Fibroblast of lung (primary cell): ENCODE results near the gene GCM1. TPM values are rescaled to one million over a fixed set of nuclear protein-coding genes. Genes with fewer than 3 reads are reported as not detected.
A peak's percentile ranks its signal among the peaks of the same experiment; 100 is the strongest.

Experiments used
- DNase-seq, 2 donors: peaks; one replicate each; pipeline versions ENCODE4 v3.0.0 to v3.0.0-alpha.2; 2010; ENCODE audit warnings: low read depth in 2 of 2
- H2AFZ ChIP-seq: 2 replicates; pipeline ENCODE4 v1.5.1; 2012; ENCODE audit warnings: low read length, control low read depth, inconsistent platforms
- H3K27ac ChIP-seq: 2 replicates; pipeline ENCODE4 v1.5.1; 2011; ENCODE audit warnings: low read length, control low read depth; ENCODE audit not compliant: insufficient read depth
- H3K27me3 ChIP-seq: 2 replicates; pipeline ENCODE4 v1.5.1; 2011; ENCODE audit warnings: mild to moderate bottlenecking, low read length; ENCODE audit not compliant: control insufficient read depth, insufficient read depth
- H3K36me3 ChIP-seq: 2 replicates; pipeline ENCODE4 v1.5.1; 2011; ENCODE audit warnings: low read length; ENCODE audit not compliant: control insufficient read depth, insufficient read depth
- H3K4me1 ChIP-seq: 2 replicates; pipeline ENCODE4 v1.5.1; 2011; ENCODE audit warnings: low read length; ENCODE audit not compliant: control insufficient read depth, insufficient read depth; ENCODE audit errors: extremely low read depth
- H3K4me2 ChIP-seq: 2 replicates; pipeline ENCODE4 v1.5.1; 2011; ENCODE audit warnings: low read length, control low read depth; ENCODE audit not compliant: insufficient read depth; ENCODE audit errors: extremely low read depth
- H3K4me3 ChIP-seq, 4 experiments: fragments of 200-600 bp in 1 of 4; sonication (generic) in 1 of 4; replicated peaks in 1 of 4; 2 replicates each; pipeline ENCODE4 v1.5.1; 2011 to 2016; ENCODE audit warnings: low read length in 4 of 4, low read depth in 3 of 4, mild to moderate bottlenecking in 3 of 4, control low read depth in 2 of 4, inconsistent platforms in 1 of 4, mixed read lengths in 1 of 4; ENCODE audit not compliant: insufficient read depth in 1 of 4; ENCODE audit errors: control extremely low read depth in 1 of 4
- H3K79me2 ChIP-seq: 2 replicates; pipeline ENCODE4 v1.5.1; 2012; ENCODE audit warnings: mild to moderate bottlenecking, low read length, inconsistent platforms; ENCODE audit not compliant: control insufficient read depth, insufficient read depth
- H3K9ac ChIP-seq: 2 replicates; pipeline ENCODE4 v1.5.1; 2011; ENCODE audit warnings: mild to moderate bottlenecking, low read length, control low read depth; ENCODE audit not compliant: insufficient read depth
- H3K9me3 ChIP-seq: 2 replicates; pipeline ENCODE4 v1.5.1; 2012; ENCODE audit warnings: low read depth, low read length; ENCODE audit not compliant: control insufficient read depth, insufficient read depth
- H4K20me1 ChIP-seq: 2 replicates; pipeline ENCODE4 v1.5.1; 2011; ENCODE audit warnings: low read length; ENCODE audit not compliant: control insufficient read depth, insufficient read depth; ENCODE audit errors: extremely low read depth
- EZH2 ChIP-seq: IDR thresholded peaks from 2 replicates; pipeline ENCODE4 v1.5.1; 2012; ENCODE audit warnings: low read length, control low read depth, mild to moderate bottlenecking; ENCODE audit errors: missing control alignments
- polyA plus RNA-seq, 2 donors: library from polyadenylated mRNA; depleted of rRNA in 1 of 2; stranded (reverse) in 1 of 2; unstranded in 1 of 2; fragments of >200 nt; gene quantifications; 2 replicates each; pipeline ENCODE4 v1.2.1, GENCODE V29; 2011 to 2012; ENCODE audit warnings: missing spikeins in 1 of 2
- total RNA-seq: library from RNA; depleted of rRNA; stranded (reverse); fragments of >200 nt; gene quantifications from 2 replicates; pipeline ENCODE4 v1.2.1, GENCODE V29; 2014
- TF ChIP-seq, protein P1 (sequence below), 2 donors: IDR thresholded peaks in 1 of 2; conservative IDR thresholded peaks in 1 of 2; 1 replicate in 1 of 2; 2 replicates in 1 of 2; pipeline ENCODE4 v1.5.1; 2011 to 2012; ENCODE audit warnings: low read length in 2 of 2, control low read depth in 1 of 2, inconsistent platforms in 1 of 2, low read depth in 1 of 2, mild to moderate bottlenecking in 1 of 2

GCM1 gene
- total and polyA plus RNA-seq, 2 donors (not counting 1 experiment from before 2014, with no cell fraction given): not detected

DNA sequence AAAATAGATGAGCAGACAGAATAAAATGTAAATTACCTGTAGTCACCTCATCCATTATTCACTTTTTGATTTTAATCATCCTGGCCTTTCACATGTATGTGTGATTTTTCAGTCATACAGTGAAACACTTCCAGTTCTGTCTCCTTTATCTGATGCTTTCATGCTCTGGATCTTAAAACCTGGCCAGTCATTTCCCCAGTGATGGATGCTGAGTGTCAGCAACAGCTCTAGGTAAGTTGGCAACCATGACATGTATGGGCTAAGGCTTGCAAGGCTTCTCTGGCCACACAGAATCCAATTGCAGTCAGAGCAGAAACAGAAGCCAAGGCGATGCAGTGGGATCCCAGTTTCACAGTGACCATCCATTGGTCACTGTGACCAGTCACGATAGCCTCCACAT lies 47.6 kb downstream of the GCM1 start:
- Histone ChIP-seq H3K4me1 (no peaks in the 10 kb centered on the region), H3K9me3 (no peaks in the 10 kb centered on the region), H2AFZ (no peak overlapping the region), H3K79me2 (no peaks in the 10 kb centered on the region), H3K27ac (no peak overlapping the region), H3K4me3 (no peak overlapping the region), H4K20me1 (no peaks in the 10 kb centered on the region), H3K36me3 (peaks cover 9% of the 10 kb centered on the region), H3K9ac (no peak overlapping the region), H3K4me2 (no peak overlapping the region), H3K27me3 (no peaks in the 10 kb centered on the region)
- no peak for DNase-seq
- TF ChIP-seq, protein P1, sequence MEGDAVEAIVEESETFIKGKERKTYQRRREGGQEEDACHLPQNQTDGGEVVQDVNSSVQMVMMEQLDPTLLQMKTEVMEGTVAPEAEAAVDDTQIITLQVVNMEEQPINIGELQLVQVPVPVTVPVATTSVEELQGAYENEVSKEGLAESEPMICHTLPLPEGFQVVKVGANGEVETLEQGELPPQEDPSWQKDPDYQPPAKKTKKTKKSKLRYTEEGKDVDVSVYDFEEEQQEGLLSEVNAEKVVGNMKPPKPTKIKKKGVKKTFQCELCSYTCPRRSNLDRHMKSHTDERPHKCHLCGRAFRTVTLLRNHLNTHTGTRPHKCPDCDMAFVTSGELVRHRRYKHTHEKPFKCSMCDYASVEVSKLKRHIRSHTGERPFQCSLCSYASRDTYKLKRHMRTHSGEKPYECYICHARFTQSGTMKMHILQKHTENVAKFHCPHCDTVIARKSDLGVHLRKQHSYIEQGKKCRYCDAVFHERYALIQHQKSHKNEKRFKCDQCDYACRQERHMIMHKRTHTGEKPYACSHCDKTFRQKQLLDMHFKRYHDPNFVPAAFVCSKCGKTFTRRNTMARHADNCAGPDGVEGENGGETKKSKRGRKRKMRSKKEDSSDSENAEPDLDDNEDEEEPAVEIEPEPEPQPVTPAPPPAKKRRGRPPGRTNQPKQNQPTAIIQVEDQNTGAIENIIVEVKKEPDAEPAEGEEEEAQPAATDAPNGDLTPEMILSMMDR (conservative IDR thresholded peaks at IDR 0.05 in 1 of 2, IDR thresholded peaks at IDR 0.05 in 1 of 2; ENCODE audit: low read depth in 1 of 2, low read length in 2 of 2): no peak
- no peak for TF ChIP-seq EZH2

DNA sequence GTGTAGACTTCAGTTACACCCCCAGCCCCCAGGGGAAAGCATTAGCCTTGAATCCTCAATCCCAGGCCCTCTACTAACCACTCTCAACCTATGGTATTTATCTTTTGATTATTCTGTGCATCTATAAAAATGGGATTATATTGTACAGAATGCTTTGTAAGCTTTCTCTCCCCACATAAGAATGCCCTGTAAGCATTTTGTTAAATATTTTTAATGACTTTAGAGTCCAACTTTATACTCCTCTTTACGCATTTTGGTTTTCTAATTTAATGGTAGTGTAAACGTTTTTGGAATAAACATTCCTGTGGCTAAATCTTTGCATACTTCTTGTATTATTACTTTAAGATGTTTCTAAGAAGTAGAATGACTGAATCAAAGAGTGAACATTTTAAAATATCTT lies 48.1 kb downstream of the GCM1 start:
- Histone ChIP-seq H3K4me2 (no peak overlapping the region), H3K9ac (no peak overlapping the region), H4K20me1 (no peaks in the 10 kb centered on the region), H3K4me1 (no peaks in the 10 kb centered on the region), H2AFZ (no peak overlapping the region), H3K36me3 (peaks cover 11% of the 10 kb centered on the region), H3K9me3 (no peaks in the 10 kb centered on the region), H3K27me3 (no peaks in the 10 kb centered on the region), H3K27ac (no peak overlapping the region), H3K4me3 (no peak overlapping the region), H3K79me2 (no peaks in the 10 kb centered on the region)
- TF ChIP-seq, protein P1 (conservative IDR thresholded peaks at IDR 0.05 in 1 of 2, IDR thresholded peaks at IDR 0.05 in 1 of 2; ENCODE audit: low read depth in 1 of 2, low read length in 2 of 2): no peak
- no peak for TF ChIP-seq EZH2
- no peak for DNase-seq

DNA sequence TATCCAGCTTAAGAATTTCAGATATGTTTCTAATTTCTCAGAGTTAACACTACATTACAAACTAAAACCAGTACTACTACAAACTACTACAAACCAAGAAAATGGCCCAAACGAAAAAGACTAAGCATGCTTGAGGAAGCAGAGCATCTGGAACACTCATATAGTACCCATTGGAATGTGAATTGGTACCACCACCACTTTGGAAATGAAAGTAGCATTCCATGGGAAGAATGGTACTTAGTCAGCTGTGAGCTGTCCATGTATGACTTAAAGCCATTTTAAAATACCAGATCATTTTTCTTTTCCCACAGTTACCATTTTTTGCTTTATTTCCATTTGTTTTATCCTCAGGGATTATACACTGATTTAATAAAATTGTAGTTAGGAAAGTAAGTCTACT lies 52.9 kb downstream of the GCM1 start:
- H3K4me1 ChIP-seq: no peaks in the 10 kb centered on the region
- H3K9me3 ChIP-seq: no peaks in the 10 kb centered on the region
- H3K27ac ChIP-seq: no peak overlapping the region
- H4K20me1 ChIP-seq: no peaks in the 10 kb centered on the region
- DNase-seq: peak in 1 of 2 donors; percentile 58
- H3K79me2 ChIP-seq: no peaks in the 10 kb centered on the region
- TF ChIP-seq, protein P1 (conservative IDR thresholded peaks at IDR 0.05 in 1 of 2, IDR thresholded peaks at IDR 0.05 in 1 of 2; ENCODE audit: low read depth in 1 of 2, low read length in 2 of 2): no peak
- TF ChIP-seq EZH2: no peak
- H3K4me2 ChIP-seq: no peak overlapping the region
- H3K9ac ChIP-seq: no peak overlapping the region
- peaks cover 10% of the 10 kb centered on the region for H3K36me3 ChIP-seq
- H3K4me3 ChIP-seq: no peak overlapping the region
- H3K27me3 ChIP-seq: no peaks in the 10 kb centered on the region
- no peak overlapping the region for H2AFZ ChIP-seq
